GM11168 (cell line): ENCODE data around the gene TFF1.

Experiments
- in situ Hi-C: fragments of 300-500 bp; cut with MboI; formaldehyde crosslinking; loops from one replicate; pipeline ENCODE4 v1.12.0; 2022; ENCODE audit warnings: low sequenced_read_pairs; ENCODE audit not compliant: unreplicated experiment

Gene TFF1

GRCh38 chr21:42367367-42368165 is 1.2 kb upstream of the TFF1 start:
- in situ Hi-C loops, result no loop called here

- in situ Hi-C loops, result no loop called here
These were observed 565 bp downstream of the TFF1 start for GRCh38 chr21:42365770-42366169.

- in situ Hi-C loops, result no loop called here
These were observed 1.9 kb downstream of the TFF1 start for GRCh38 chr21:42364304-42364865.

GRCh38 chr21:42363312-42363711 is 3.0 kb downstream of the TFF1 start:
- in situ Hi-C loops, result no loop called here

- in situ Hi-C loops, result no loop called here
These were observed 3.6 kb downstream of the TFF1 start for GRCh38 chr21:42362700-42363099.

GRCh38 chr21:42362198-42362597 is 4.1 kb downstream of the TFF1 start:
- in situ Hi-C loops, result no loop called here

GRCh38 chr21:42361286-42361685 is 5.0 kb downstream of the TFF1 start:
- in situ Hi-C loops, result no loop called here

- in situ Hi-C loops, result no loop called here
These were observed 6.0 kb downstream of the TFF1 start for GRCh38 chr21:42360317-42360716.

GRCh38 chr21:42358937-42359336 is 7.4 kb downstream of the TFF1 start:
- in situ Hi-C loops, result no loop called here

- in situ Hi-C loops, result no loop called here
These were observed 8.1 kb downstream of the TFF1 start for GRCh38 chr21:42358261-42358660.

- in situ Hi-C loops, result no loop called here
These were observed 9.0 kb downstream of the TFF1 start for GRCh38 chr21:42357307-42357706.

- in situ Hi-C loops, result no loop called here
These were observed 9.7 kb downstream of the TFF1 start for GRCh38 chr21:42356650-42357049.

- in situ Hi-C loops, result no loop called here
These were observed 10.3 kb downstream of the TFF1 start for GRCh38 chr21:42356046-42356445.

- in situ Hi-C loops, result no loop called here
These were observed 12.7 kb downstream of the TFF1 start for GRCh38 chr21:42353623-42354022.

- in situ Hi-C loops, result no loop called here
These were observed 13.8 kb downstream of the TFF1 start for GRCh38 chr21:42352441-42353095.

GRCh38 chr21:42351626-42352440 is 14.5 kb downstream of the TFF1 start:
- in situ Hi-C loops, result no loop called here

- in situ Hi-C loops, result no loop called here
These were observed 15.4 kb downstream of the TFF1 start, which contains the start of gene TFF2 for GRCh38 chr21:42350927-42351426. Gene TFF2, minus strand, starts transcription at chr21:42350994. Its CDS starts 37 bp downstream, at chr21:42350957.

GRCh38 chr21:42350318-42350910 is 15.9 kb downstream of the TFF1 start:
- in situ Hi-C loops, result no loop called here

GRCh38 chr21:42349420-42350317 is 16.7 kb downstream of the TFF1 start:
- in situ Hi-C loops, result no loop called here
